Panc1 (cell line): ENCODE measurements around the gene GUCY2D.

Source experiments
- POLR2AphosphoS5 ChIP-seq: IDR thresholded peaks from 2 replicates; pipeline ENCODE4 v1.6.1; 2012; ENCODE audit warnings: mild to moderate bottlenecking, low read depth, low read length, moderate library complexity
- TCF7L2 ChIP-seq: IDR thresholded peaks from 2 replicates; pipeline ENCODE4 v1.6.1; 2011; ENCODE audit warnings: mild to moderate bottlenecking, low read depth, low read length, inconsistent platforms
- TF ChIP-seq, protein P1 (sequence below): fragments of 450-650 bp; IDR thresholded peaks from 2 replicates; pipeline ENCODE4 v1.5.1; 2017; ENCODE audit warnings: mild to moderate bottlenecking

DNA sequence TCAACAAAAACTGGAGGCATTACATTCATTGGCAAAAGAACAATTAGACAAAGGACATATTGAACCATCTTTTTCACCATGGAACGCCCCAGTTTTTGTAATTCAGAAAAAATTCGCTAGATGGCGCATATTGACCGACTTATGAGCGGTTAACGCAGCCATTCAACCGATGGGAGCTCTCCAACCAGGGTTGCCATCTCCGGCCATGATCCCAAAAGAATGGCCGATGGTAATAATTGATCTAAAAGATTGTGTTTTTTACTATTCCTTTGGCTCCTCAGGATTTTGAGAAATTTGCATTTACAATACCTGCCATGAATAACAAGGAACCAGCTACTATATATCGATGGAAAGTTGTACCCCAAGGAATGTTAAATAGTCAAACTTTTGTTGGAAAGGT lies 57.9 kb downstream of the GUCY2D start:
- TF ChIP-seq POLR2AphosphoS5 (no peak), TCF7L2 (no peak)
- TF ChIP-seq, protein P1, sequence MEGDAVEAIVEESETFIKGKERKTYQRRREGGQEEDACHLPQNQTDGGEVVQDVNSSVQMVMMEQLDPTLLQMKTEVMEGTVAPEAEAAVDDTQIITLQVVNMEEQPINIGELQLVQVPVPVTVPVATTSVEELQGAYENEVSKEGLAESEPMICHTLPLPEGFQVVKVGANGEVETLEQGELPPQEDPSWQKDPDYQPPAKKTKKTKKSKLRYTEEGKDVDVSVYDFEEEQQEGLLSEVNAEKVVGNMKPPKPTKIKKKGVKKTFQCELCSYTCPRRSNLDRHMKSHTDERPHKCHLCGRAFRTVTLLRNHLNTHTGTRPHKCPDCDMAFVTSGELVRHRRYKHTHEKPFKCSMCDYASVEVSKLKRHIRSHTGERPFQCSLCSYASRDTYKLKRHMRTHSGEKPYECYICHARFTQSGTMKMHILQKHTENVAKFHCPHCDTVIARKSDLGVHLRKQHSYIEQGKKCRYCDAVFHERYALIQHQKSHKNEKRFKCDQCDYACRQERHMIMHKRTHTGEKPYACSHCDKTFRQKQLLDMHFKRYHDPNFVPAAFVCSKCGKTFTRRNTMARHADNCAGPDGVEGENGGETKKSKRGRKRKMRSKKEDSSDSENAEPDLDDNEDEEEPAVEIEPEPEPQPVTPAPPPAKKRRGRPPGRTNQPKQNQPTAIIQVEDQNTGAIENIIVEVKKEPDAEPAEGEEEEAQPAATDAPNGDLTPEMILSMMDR, result peak; percentile 78
